Fibroblast of mammary gland (primary cell): ENCODE data around the gene BCAN.

Source experiments
- DNase-seq: peaks from one replicate; pipeline ENCODE4 v3.0.0-alpha.2; 2010; ENCODE audit warnings: low read depth
- H3K4me3 ChIP-seq: 2 replicates; pipeline ENCODE4 v1.5.1; 2011; ENCODE audit warnings: low read depth, mild to moderate bottlenecking, low read length, moderate library complexity; ENCODE audit not compliant: control insufficient read depth
- TF ChIP-seq, protein P1 (sequence below): conservative IDR thresholded peaks from 2 replicates; pipeline ENCODE4 v1.5.1; 2011; ENCODE audit warnings: low read depth, low read length, inconsistent platforms; ENCODE audit not compliant: control insufficient read depth, insufficient read depth

BCAN gene

DNA sequence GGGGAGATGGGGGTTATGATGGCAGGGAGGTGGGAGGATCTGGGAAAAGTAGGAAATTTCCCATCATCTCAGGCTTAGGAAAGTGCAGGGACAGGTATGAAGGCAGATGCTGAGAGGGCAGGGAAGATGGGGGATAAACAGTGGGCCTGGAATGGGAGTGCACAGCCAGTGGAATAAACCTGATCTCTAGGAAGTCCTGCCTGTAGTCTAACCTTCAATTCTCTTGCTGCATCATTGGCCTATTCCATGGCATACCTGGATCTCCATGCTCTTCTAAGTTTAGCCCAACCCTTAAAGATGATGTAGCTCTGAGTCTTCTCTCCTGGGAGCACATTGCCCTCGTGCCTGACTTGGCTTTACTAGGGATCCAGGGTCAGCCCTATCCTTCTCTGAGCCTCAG is 2.7 kb downstream of the BCAN start:
- no peak overlapping the region for H3K4me3 ChIP-seq
- TF ChIP-seq, protein P1, sequence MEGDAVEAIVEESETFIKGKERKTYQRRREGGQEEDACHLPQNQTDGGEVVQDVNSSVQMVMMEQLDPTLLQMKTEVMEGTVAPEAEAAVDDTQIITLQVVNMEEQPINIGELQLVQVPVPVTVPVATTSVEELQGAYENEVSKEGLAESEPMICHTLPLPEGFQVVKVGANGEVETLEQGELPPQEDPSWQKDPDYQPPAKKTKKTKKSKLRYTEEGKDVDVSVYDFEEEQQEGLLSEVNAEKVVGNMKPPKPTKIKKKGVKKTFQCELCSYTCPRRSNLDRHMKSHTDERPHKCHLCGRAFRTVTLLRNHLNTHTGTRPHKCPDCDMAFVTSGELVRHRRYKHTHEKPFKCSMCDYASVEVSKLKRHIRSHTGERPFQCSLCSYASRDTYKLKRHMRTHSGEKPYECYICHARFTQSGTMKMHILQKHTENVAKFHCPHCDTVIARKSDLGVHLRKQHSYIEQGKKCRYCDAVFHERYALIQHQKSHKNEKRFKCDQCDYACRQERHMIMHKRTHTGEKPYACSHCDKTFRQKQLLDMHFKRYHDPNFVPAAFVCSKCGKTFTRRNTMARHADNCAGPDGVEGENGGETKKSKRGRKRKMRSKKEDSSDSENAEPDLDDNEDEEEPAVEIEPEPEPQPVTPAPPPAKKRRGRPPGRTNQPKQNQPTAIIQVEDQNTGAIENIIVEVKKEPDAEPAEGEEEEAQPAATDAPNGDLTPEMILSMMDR = no peak
- no peak for DNase-seq

DNA sequence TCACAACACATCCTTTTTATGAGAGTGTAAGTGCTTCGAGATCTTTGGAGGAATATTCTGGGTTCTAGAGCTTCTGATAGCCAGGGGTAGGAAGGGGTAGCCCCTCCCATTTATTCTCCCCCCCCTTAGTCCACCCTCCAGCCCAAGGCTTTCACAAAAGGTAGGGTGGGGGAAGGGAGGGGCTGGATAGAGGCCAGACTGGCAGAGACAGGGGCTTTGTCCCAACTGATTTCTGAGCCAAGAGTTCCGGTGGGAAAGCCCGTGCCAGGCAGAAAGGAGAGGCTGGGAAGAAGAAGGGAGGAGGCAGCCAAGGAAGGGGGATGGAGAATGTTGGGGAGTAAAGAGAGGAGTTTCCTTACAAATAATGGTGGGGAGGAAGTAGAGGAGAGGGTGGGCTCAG is 3.1 kb downstream of the BCAN start:
- TF ChIP-seq, protein P1 = no peak
- H3K4me3 ChIP-seq = no peak overlapping the region
- DNase-seq = no peak

DNA sequence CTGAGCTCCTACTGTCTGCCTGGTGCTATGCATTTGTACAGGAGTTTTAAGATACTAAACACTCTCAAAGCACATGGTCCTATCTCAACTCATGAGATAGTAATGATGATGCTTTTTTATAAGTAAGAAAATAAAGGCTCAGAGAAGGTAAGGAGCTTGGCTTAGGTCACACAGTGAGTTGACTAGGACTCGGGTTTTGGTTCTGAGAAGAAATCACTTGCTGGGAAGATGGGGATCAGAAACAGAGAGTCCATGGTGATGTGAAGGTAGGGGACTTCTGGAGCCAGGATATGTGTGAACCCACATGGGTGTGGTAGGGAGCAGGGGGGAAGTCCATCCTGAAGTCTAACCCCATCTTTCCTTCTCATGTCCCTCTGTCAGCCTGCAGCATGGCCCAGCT is 3.7 kb downstream of the BCAN start:
- TF ChIP-seq, protein P1 = no peak
- DNase-seq = no peak
- H3K4me3 ChIP-seq = no peak overlapping the region

DNA sequence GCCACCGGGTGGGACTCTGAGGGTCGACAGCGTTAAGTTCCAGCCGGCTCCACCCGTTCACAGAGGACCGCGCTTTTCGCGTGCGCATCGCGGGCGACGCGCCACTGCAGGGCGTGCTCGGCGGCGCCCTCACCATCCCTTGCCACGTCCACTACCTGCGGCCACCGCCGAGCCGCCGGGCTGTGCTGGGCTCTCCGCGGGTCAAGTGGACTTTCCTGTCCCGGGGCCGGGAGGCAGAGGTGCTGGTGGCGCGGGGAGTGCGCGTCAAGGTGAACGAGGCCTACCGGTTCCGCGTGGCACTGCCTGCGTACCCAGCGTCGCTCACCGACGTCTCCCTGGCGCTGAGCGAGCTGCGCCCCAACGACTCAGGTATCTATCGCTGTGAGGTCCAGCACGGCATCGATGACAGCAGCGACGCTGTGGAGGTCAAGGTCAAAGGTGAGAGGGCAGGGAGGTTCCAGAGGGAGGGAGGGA is 4.9 kb downstream of the BCAN start:
- TF ChIP-seq, protein P1 = no peak
- no peak overlapping the region for H3K4me3 ChIP-seq
- DNase-seq = no peak

DNA sequence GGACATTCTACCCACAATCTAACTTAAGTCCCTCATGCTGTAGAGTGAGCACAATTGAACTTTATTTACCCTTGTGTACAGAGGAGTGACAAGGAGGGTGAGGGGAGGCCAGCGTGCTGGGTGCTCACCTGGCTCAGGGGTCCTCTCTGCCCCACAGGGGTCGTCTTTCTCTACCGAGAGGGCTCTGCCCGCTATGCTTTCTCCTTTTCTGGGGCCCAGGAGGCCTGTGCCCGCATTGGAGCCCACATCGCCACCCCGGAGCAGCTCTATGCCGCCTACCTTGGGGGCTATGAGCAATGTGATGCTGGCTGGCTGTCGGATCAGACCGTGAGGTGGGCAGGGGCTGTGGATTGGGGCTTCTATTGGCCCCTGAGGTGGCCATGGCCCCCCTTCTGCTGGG is 5.4 kb downstream of the BCAN start:
- no peak overlapping the region for H3K4me3 ChIP-seq
- DNase-seq = no peak
- TF ChIP-seq, protein P1 = no peak

DNA sequence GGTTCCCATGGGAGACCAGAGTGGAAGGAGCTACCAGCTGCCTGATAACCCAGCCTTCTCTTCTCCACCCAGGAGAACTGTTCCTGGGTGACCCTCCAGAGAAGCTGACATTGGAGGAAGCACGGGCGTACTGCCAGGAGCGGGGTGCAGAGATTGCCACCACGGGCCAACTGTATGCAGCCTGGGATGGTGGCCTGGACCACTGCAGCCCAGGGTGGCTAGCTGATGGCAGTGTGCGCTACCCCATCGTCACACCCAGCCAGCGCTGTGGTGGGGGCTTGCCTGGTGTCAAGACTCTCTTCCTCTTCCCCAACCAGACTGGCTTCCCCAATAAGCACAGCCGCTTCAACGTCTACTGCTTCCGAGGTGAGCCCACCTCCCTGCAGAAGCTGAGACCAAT is 6.6 kb downstream of the BCAN start:
- DNase-seq = no peak
- H3K4me3 ChIP-seq = no peak overlapping the region
- TF ChIP-seq, protein P1 = no peak

DNA sequence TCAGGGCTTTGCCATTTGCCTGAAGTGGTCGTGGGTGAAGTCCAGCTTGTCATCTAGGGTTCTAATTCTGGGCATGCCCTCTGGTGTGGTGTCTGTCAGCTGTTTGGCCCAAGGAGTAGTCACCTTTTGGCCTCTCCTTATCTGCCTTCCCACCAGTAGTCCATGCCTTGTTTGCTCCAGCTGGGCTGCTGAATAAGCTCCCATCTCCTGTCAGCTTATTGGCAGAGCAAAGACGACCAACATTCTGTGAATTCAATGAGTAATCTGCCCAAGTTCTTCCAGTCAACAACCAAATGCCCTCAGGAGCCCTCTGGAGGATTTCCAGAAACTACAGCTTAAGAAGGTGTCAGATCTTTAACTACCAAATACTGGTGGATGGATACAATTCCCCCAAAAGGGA is 7.0 kb downstream of the BCAN start:
- H3K4me3 ChIP-seq = no peak overlapping the region
- DNase-seq = no peak
- TF ChIP-seq, protein P1 = no peak
